ENCODE results near the gene PAPPA2.

GRCh38 chr1:176522310-176522845, 59.4 kb downstream of the PAPPA2 start:
- TF ChIP-seq CTCF (IDR thresholded peaks at IDR 0.05; ENCODE audit: low read length) (no peak), EZH2 (optimal IDR thresholded peaks at IDR 0.05; ENCODE audit: low read depth, low read length) (no peak)

Measured in MM.1S (cell line).